ENCODE measurements around the gene AGAP1.

The AGAP1 gene

GRCh38 chr2:235690082-235690808 is 196.4 kb downstream of the AGAP1 start:
- Histone ChIP-seq H3K4me1 (peaks cover 87% of the 10 kb centered on the region), H3K9ac (no peak overlapping the region), H3K27me3 (no peaks in the 10 kb centered on the region), H3K4me3 (no peak overlapping the region), H3K4me2 (0 out of 2 replicates have a peak overlapping the region, but pooled peaks have one; percentile 6), H3K27ac (no peak overlapping the region), H4K20me1 (peaks cover 91% of the 10 kb centered on the region), H3K36me3 (peaks cover 9% of the 10 kb centered on the region), H3K9me3 (no peaks in the 10 kb centered on the region)
- TF ChIP-seq Cebpa-rat (IDR thresholded peaks at IDR 0.05), result no peak

GRCh38 chr2:235690809-235691450 is 197.1 kb downstream of the AGAP1 start:
- TF ChIP-seq Cebpa-rat (IDR thresholded peaks at IDR 0.05), result no peak
- peaks cover 9% of the 10 kb centered on the region for H3K36me3 ChIP-seq
- peaks cover 91% of the 10 kb centered on the region for H4K20me1 ChIP-seq
- no peak overlapping the region for H3K9ac ChIP-seq
- H3K9me3 ChIP-seq, result no peaks in the 10 kb centered on the region
- peak overlapping the region; percentile 76 for H3K4me2 ChIP-seq
- H3K27ac ChIP-seq, result no peak overlapping the region
- no peak overlapping the region for H3K4me3 ChIP-seq
- no peaks in the 10 kb centered on the region for H3K27me3 ChIP-seq
- peaks cover 87% of the 10 kb centered on the region for H3K4me1 ChIP-seq

GRCh38 chr2:235692076-235692475 is 198.2 kb downstream of the AGAP1 start:
- Histone ChIP-seq H3K9me3 (no peaks in the 10 kb centered on the region), H3K9ac (no peak overlapping the region), H3K4me3 (peak overlapping the region; percentile 45), H3K36me3 (peaks cover 5% of the 10 kb centered on the region), H3K4me1 (peaks cover 95% of the 10 kb centered on the region), H3K4me2 (peak overlapping the region; percentile 76), H4K20me1 (peaks cover 94% of the 10 kb centered on the region), H3K27ac (peak overlapping the region; percentile 61), H3K27me3 (no peaks in the 10 kb centered on the region)
- TF ChIP-seq Cebpa-rat (IDR thresholded peaks at IDR 0.05), result no peak

- H3K4me2 ChIP-seq, result peak overlapping the region; percentile 76
- TF ChIP-seq Cebpa-rat (IDR thresholded peaks at IDR 0.05), result no peak
- peaks cover 5% of the 10 kb centered on the region for H3K36me3 ChIP-seq
- peaks cover 99% of the 10 kb centered on the region for H4K20me1 ChIP-seq
- no peaks in the 10 kb centered on the region for H3K9me3 ChIP-seq
- peak overlapping the region; percentile 45 for H3K4me3 ChIP-seq
- H3K4me1 ChIP-seq, result peaks cover 100% of the 10 kb centered on the region
- no peak overlapping the region for H3K9ac ChIP-seq
- no peaks in the 10 kb centered on the region for H3K27me3 ChIP-seq
- H3K27ac ChIP-seq, result peak overlapping the region; percentile 61
Measured at GRCh38 chr2:235692671-235693171, 198.9 kb downstream of the AGAP1 start.

- H4K20me1 ChIP-seq, result peaks cover 99% of the 10 kb centered on the region
Measured at GRCh38 chr2:235693279-235693678, 199.4 kb downstream of the AGAP1 start.

GRCh38 chr2:235694721-235695601 is 201.1 kb downstream of the AGAP1 start:
- Histone ChIP-seq H3K27ac (peak overlapping the region; percentile 65), H3K36me3 (no peaks in the 10 kb centered on the region), H3K9ac (peak overlapping the region; percentile 3; the same call in 1 of the 2 replicates), H3K4me1 (peaks cover 100% of the 10 kb centered on the region), H3K4me2 (peak overlapping the region; percentile 76), H3K27me3 (no peaks in the 10 kb centered on the region), H3K4me3 (0 out of 2 replicates have a peak overlapping the region, but pooled peaks have one; percentile 15), H4K20me1 (peaks cover 98% of the 10 kb centered on the region), H3K9me3 (no peaks in the 10 kb centered on the region)
- TF ChIP-seq Cebpa-rat (IDR thresholded peaks at IDR 0.05), result no peak

More at GRCh38 chr2:235693279-235693678, 199.4 kb downstream of the AGAP1 start:
- no peak overlapping the region for H3K9ac ChIP-seq
- H3K27ac ChIP-seq, result peak overlapping the region; percentile 61
- H3K9me3 ChIP-seq, result no peaks in the 10 kb centered on the region
- no peak for TF ChIP-seq Cebpa-rat (IDR thresholded peaks at IDR 0.05)
- H3K4me1 ChIP-seq, result peaks cover 100% of the 10 kb centered on the region
- H3K27me3 ChIP-seq, result no peaks in the 10 kb centered on the region
- H3K4me3 ChIP-seq, result no peak overlapping the region
- H3K4me2 ChIP-seq, result peak overlapping the region; percentile 76
- H3K36me3 ChIP-seq, result peaks cover under 1% of the 10 kb centered on the region

GRCh38 chr2:235695602-235695895 is 201.7 kb downstream of the AGAP1 start:
- H3K27ac ChIP-seq, result peak overlapping the region; percentile 65
- H3K9ac ChIP-seq, result peak overlapping the region; percentile 3; the same call in 1 of the 2 replicates
- H4K20me1 ChIP-seq, result peaks cover 96% of the 10 kb centered on the region
- H3K27me3 ChIP-seq, result no peaks in the 10 kb centered on the region
- H3K36me3 ChIP-seq, result no peaks in the 10 kb centered on the region
- TF ChIP-seq Cebpa-rat (IDR thresholded peaks at IDR 0.05), result no peak
- 0 out of 2 replicates have a peak overlapping the region, but pooled peaks have one; percentile 15 for H3K4me3 ChIP-seq
- peaks cover 100% of the 10 kb centered on the region for H3K4me1 ChIP-seq
- H3K4me2 ChIP-seq, result peak overlapping the region; percentile 76
- no peaks in the 10 kb centered on the region for H3K9me3 ChIP-seq

GRCh38 chr2:235697041-235697440 is 203.2 kb downstream of the AGAP1 start:
- no peak for TF ChIP-seq Cebpa-rat (IDR thresholded peaks at IDR 0.05)
- H3K27ac ChIP-seq, result peak overlapping the region; percentile 16; the same call in 1 of the 2 replicates

GRCh38 chr2:235698028-235698427 is 204.2 kb downstream of the AGAP1 start:
- Histone ChIP-seq H3K9me3 (no peaks in the 10 kb centered on the region), H3K4me1 (peaks cover 98% of the 10 kb centered on the region), H3K4me3 (no peak overlapping the region), H3K36me3 (no peaks in the 10 kb centered on the region), H3K4me2 (peak overlapping the region; percentile 58), H3K9ac (no peak overlapping the region), H3K27ac (peak overlapping the region; percentile 68; the same call in 1 of the 2 replicates), H3K27me3 (no peaks in the 10 kb centered on the region), H4K20me1 (peaks cover 71% of the 10 kb centered on the region)
- TF ChIP-seq Cebpa-rat (IDR thresholded peaks at IDR 0.05), result no peak

More at GRCh38 chr2:235697041-235697440, 203.2 kb downstream of the AGAP1 start:
- H3K36me3 ChIP-seq, result no peaks in the 10 kb centered on the region
- H4K20me1 ChIP-seq, result peaks cover 81% of the 10 kb centered on the region
- H3K4me1 ChIP-seq, result peaks cover 98% of the 10 kb centered on the region
- H3K4me2 ChIP-seq, result peak overlapping the region; percentile 76; the same call in 1 of the 2 replicates
- H3K9ac ChIP-seq, result no peak overlapping the region
- no peaks in the 10 kb centered on the region for H3K27me3 ChIP-seq
- H3K4me3 ChIP-seq, result no peak overlapping the region
- no peaks in the 10 kb centered on the region for H3K9me3 ChIP-seq
